Amniotic epithelial cell (primary cell): ENCODE measurements around the gene PDIK1L.

Source experiments
- DNase-seq: peaks from one replicate; pipeline ENCODE4 v3.0.0-alpha.2; 2010; ENCODE audit warnings: low read depth

PDIK1L gene

GRCh38 chr1:26155370-26156284, 44.0 kb downstream of the PDIK1L start:
- no peak for DNase-seq

DNA sequence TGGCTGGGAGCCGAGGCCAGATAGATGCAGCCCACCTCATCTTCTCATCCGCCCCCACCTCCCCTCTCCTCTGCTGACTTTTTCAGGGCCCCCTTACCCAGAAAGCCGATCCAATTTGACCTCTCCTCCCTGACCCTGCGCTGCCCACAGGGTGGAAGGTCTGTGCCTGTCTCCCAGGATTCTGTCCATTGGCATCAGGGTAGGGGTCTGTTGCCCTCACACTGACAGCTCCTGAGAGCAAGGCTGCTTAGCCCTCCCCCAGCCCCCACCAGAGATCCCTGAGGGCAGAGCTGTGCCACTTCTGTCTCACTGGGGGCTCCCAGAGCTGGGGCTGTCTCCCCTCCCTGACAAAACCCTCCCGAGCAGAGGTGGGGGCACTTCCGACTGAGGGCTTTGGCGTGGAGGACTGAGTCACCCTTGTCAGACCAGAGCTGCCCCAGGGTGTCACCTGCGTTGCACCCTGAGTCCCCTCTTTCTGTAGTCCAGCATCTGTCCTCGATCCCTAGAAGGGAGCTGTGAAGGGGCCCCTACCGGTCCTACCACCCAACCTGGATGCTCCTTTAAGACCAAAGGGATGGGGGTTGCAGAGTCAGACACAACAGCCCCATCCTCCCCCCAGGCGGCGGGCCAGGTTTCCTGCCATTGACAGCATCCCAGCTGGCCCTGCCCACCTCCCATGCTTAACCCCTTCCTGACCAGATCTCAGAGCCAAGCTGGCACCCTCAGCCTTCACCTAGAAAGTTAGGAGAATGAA, 44.8 kb downstream of the PDIK1L start:
- DNase-seq = no peak

- no peak for DNase-seq
Observed at GRCh38 chr1:26158271-26158907, 46.8 kb downstream of the PDIK1L start.

DNA sequence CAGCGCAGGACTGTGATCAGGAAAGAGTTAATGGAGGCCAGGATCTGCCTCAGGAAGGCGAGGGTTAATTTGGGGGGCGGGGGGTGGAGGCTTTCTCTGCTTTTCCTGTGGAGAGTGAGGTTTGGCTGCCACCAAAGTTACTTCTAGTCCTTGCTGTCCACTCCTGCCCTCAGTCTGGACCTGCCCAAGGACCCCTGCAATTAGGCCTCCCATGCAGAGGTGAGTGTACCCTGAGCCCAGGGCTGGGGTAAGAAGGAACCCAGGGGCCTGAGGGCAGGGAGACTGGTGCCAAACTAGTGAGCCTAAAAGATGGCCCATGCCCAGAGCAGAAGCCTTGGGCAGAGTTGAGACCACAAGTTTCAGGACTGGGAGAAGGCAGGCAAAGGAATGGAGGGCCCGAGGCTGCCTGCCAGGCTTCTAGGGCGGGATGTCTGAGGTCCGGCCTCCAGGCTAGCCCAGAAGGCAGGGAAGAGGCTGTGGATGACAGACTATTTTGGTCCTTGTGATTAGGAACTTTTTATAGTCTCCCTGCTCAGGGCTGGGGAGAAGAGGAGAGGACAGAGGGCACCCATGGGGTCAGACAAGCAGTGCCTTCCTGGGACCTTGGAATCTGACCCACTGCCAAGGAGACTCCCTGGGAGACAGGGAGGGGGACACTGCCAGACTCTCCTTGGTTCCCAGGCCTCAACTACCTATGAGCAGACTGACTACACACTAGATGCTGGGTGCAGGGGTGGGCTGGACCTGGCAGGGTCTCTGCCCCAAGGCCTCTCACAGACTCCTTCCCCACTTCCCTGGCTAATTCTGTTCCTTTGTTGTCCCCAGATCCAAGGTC, 47.5 kb downstream of the PDIK1L start, which contains the start of gene FAM110D:
Gene FAM110D (plus strand): TSS at position 172 of the 835 bp plus-strand sequence. CDS start 2,213 bp downstream, outside the sequence.
- no peak for DNase-seq

- DNase-seq = no peak
Observed at GRCh38 chr1:26159743-26160039, 48.1 kb downstream of the PDIK1L start.

DNA sequence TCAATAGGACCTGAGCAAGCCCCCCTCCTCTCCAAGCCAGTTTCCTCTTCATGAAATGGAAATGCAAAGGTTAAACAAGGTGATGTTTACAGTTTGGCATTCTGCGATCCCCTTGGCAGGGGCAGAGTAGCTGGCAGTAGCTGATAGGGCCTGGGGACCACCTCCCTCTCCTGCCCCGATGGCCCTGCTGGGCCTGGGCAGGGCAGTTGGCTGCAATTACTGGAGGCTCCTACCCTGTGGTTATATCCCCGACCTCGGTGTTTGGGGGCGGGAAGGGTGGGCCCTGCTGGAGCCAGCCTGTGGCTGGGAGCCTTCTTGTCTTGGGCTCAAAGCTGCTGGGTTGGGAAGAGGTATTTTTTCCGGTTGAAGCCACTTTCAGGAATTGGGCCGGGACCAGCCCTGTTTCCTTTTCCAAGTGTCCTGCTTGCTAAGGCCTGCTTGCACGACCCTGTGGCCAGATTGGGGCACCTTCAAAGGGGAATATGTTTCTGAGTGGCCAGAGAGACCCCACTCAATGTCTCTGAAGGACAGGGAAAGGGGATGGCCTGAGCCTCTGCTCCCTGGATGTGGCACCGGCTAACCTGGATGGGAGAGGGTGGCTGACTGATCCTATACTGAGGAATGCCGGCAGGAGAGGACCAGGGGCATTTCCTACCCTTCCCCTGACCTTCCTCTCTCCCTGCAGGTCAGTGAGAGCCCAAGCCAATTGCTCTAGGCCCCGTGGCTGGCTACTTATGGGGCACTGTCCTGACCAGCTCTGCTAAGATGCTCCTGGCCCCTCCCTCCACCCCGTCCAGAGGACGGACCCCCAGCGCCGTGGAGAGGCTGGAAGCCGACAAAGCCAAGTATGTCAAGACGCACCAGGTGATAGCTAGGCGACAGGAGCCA, 49.1 kb downstream of the PDIK1L start:
- DNase-seq = no peak

DNA sequence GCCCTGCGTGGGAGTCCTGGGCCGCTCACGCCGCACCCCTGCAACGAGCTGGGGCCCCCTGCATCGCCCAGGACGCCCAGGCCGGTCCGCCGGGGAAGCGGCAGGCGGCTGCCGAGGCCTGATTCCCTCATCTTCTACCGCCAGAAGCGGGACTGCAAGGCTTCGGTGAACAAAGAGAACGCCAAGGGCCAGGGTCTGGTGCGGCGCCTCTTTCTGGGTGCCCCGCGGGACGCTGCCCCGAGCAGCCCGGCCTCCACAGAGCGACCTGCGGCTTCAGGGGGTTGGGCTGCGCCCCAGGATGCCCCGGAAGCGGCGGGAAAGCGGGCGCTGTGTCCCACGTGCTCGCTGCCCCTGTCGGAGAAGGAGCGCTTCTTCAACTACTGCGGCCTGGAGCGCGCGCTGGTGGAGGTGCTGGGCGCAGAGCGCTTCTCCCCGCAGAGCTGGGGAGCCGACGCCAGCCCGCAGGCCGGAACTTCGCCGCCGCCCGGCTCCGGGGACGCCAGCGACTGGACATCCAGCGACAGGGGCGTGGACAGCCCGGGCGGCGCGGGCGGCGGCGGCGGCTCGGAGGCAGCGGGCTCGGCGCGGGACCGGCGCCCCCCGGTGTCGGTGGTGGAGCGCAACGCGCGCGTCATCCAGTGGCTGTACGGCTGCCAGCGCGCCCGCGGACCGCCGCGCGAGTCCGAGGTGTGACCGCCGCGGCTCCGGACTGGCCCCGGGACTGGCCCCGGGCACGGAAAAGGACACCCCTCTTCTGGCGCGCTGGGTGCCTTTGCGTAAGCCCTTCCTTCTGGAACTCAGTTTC, 50.0 kb downstream of the PDIK1L start:
- DNase-seq = peak; percentile 40

DNA sequence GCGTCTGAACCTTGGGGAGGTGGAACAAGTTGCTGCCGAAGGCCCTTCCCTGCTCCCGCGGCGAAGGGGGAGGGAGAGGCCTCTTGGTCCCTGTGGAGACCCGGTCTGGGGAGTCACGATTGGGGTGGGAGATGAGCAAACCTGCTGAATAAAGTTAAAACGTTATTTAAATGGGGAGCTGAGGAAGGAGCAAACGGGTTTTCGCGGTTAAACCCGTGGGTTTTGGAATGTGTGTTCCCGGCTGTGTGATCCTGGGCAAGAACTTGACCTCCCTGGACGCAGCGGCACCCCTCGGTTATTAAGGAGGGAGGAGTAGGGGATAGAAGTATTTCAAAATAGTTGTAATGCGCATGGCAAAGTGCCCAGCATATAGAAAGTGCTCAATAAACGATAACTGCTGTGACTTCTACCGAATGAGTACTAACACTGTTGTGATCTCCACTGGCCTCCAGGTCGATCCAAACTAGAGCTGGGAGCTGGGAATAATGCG, 50.6 kb downstream of the PDIK1L start:
- no peak for DNase-seq

DNA sequence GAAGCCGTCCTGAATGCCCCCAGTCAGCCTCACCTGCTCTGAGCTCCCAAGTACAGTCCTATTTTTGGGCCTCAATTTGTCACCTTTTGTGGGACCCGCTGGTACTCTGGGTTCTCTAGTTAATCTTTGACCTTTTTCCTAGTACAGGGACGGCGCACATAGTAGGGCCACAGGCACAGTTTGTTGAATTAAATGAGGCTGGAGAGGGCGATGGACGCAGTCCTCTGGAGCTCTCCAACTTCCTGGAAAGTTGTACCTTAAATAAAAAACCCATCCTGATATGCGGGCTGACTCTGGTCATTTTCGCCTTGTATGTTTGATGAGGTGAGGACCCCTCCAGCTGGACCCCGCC, 52.0 kb downstream of the PDIK1L start:
- DNase-seq = no peak

DNA sequence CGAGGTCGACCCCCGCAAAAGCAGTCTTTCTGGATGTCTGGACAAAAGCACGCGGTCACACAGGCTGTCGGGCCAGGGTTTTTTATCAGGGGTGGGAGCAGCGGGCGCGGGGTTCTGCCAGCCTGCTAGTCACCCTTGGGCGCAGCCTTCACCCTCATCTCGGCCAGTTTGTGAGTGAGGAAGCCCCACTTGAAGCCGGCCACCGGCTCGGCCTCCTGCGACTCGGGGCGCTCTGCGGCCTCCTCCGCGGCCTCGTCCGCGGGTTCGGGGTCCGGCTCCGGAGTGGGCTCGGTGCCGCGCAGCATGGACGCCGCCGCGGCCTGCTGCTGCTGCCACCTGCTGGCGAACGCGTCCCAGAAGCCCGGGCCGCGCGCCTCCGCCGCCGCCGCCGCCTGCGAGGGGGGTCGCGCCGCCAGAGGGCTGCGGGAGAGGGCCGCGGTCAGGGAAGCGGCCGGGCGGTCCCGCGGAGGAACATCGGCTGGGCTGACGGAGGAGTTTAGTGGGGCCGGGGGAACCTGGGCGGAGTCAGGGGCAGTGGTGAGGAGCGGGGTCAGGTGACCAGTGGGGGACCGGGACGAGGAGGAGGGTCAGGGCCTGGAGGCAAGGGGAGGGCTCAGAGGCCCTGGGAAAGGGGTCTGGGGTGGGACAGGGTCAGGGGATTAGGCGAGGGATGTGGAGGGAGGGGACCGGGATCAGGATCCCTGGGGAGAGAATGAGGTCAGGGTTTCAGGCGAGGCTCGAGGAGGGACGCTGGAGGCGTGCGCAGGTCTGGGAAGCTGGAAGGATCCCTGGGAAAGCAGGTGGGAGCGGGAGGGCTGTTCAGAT, 52.6 kb downstream of the PDIK1L start:
- no peak for DNase-seq

DNA sequence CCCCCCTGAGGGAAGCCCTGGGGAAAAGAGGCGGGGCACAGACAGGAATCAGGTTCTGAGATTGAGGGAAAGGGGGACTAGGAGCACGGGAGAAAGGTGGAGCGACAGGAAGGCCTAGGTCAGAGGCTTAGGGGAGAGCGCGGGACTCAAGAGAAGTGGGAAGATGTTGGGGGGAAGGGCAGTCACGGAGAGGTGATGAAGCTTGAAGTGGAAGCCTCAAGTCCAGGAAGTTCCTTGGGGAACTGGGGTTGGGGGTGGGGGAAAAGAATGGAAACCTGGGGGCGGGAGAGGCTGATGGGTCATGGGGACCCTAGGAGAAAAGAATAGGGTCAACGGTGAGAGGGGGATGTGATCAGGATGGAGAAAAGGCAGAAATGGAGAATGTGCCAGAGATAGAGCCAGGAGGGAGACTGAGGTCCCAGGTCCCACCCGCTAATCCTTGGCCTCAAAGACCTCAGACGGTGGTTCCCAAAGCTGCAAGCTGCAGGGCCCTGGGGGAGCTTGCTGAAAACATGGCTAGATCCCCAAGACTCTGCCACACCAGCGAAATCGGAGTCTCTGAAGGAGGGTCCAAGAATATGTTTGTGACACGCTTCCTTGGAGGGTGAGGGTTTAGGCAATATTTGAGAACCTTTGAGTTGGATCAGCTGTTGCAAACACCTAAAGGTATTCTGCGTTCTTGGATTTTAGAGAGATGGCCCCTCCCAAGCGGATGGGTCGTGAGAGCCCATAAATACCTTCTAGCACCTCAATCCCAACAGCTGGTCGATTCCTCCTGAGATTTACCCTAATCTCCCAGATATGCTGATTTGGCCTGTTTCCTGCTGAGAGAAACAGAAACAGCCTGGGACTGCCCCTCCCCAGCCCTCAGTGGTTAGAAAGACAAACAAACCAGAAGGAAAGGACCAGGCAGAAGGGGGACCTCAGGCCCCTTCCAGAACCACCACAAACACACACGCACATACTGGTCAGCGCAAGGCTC, 53.5 kb downstream of the PDIK1L start:
- DNase-seq = no peak

DNA sequence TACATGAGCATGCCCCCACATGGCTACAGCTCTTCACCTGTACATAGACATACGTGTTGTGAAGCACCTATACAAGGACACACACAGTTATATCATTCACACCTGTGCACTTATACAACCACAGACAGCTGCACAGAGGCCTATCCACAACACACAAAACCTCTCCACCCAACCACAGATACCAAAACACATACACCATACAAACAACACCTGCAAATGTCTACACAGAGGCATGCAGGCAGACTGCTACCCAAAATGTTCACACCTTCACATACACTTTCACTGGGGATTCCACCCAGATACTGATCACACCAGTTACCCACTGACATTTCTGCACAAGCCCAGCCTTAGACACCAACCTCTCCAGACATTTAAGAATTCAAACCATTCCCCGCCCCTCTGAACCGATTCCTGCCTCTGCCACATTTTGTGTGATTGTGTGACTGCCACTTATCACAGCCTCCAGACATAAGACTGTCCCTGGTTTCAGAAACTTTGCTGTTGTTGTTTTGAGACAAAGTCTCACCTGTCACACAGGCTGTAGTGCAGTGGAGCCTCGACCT, 55.2 kb downstream of the PDIK1L start:
- no peak for DNase-seq

DNA sequence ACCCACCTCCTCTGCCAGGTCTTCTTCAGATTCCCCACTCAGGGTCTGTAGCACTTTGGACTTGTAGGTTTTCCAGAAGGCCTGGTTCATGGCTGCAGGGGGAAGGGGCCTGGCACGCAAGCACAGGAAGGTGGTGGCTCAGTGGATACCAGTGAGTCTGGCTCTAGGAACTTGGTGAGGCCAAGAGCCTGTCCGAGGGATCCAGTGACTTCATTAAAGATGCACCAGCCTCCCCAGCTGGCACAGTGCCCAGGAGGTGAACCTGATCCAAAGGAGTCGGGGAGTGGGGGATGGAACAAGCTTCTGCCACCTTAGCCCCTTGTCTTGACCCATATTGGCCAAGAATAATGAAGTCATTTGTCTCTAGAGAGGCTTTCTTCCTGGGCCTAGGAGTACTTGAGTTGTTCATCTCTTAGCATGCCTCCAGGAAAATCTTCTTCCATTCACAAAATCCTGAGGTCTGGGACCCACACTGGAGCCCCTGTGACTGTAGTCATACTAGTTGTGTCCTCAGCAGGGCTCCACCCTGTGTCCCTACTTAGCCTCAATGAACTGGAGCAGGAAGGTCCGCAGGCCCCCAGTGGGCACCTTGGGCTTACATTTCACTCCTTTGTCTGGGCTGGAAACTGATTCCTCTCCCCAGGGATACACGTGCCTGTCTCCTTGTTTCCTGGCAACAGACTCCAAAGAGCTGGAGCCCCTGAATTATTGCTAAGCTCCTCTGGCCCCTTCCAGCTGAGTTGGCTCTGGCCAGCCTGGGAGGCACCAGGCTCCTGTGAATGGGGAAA, 57.0 kb downstream of the PDIK1L start, which contains the start of gene C1orf232:
Gene C1orf232 (minus strand): TSS at position 554 of the 788 bp plus-strand sequence. CDS start 464 bp downstream, at position 90.
- DNase-seq = no peak

DNA sequence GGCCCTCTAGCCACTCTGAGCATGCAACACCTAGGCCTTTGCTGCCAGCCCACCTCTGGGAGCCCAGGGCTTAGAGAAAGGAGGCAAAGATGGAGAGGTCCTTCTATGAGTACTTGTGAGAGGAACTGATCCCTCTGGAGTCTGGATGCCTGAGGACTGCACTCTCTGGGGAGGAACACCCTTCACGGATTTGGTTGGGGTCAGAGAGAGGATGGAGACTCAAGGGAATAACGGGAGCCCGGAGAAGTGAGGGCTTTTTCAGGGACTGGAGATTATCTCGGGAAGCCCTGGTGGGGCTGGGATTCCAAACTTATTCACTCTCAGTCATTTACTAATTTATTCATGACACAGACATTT, 57.6 kb downstream of the PDIK1L start:
- no peak for DNase-seq

DNA sequence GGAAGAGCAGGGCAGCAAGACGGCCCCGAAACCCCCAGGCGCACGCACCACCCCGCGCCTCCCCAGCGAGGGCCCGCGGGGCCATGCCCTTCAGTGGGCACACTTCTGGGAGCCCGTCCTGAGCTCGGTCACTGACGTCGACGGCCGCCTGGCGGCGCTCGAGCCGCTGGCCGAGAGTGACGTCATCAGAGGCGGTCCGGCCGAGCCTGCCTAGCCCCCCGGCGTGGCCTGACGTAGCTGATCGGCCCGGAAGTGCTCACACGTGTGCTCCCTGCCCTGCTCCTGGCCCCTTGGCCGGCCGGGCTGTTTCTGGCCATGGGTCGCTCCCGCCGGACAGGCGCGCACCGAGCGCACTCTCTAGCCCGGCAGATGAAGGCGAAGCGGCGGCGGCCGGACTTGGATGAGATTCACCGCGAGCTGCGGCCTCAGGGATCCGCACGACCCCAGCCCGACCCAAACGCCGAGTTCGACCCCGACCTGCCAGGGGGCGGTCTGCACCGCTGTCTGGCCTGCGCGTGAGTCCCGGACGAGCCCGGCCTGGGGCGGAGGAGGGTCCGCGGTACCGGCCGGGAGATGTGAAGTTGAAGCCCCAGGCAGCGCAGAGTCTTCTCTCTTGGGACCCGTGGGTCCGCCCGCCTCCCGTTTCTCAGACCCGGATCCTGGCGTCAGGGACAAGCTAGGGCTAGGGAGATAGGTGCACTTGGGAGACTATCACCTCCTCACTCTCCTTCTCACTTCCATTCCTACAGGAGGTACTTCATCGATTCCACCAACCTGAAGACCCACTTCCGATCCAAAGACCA, 58.2 kb downstream of the PDIK1L start, which contains the start of gene ZNF593:
Gene ZNF593 (plus strand): TSS at position 240 of the 803 bp plus-strand sequence. CDS start 76 bp downstream, at position 316.
- peak; percentile 88 for DNase-seq

DNA sequence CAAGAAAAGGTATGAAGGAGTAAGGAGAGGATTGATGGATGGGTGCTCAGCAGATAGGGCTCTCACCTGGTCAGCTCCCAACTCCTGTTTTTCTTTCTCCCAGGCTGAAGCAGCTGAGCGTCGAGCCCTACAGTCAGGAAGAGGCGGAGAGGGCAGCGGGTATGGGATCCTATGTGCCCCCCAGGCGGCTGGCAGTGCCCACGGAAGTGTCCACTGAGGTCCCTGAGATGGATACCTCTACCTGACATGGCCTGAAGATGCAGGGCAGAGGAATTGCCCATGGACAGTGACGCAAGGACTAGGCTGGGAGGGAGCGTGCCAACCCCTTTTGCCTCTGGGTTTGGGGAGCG, 58.8 kb downstream of the PDIK1L start:
- DNase-seq = no peak
